GM06990 (cell line): ENCODE results near the gene GPT2.
A peak's percentile ranks its signal among the peaks of the same experiment; 100 is the strongest.

Experiments
- DNase-seq: peaks from one replicate; pipeline ENCODE4 v3.0.0-alpha.2; 2011; ENCODE audit not compliant: insufficient read length; ENCODE audit errors: extremely low read depth
- H3K27me3 ChIP-seq: replicated peaks from 2 replicates; pipeline ENCODE4 v1.6.0; 2011; ENCODE audit warnings: low read length; ENCODE audit not compliant: control insufficient read depth, insufficient read depth
- H3K36me3 ChIP-seq: 2 replicates; pipeline ENCODE4 v1.5.1; 2011; ENCODE audit warnings: low read length; ENCODE audit not compliant: control insufficient read depth, insufficient read depth
- H3K4me3 ChIP-seq: replicated peaks from 2 replicates; pipeline ENCODE4 v1.5.1; 2011; ENCODE audit warnings: low read depth, mild to moderate bottlenecking, control low read depth, low read length
- TF ChIP-seq, protein P1 (sequence below): IDR thresholded peaks from 2 replicates; pipeline ENCODE4 v1.5.1; 2011; ENCODE audit warnings: low read length, control low read depth, mild to moderate bottlenecking, inconsistent platforms; ENCODE audit not compliant: insufficient read depth, poor library complexity, severe bottlenecking

GPT2 gene

DNA sequence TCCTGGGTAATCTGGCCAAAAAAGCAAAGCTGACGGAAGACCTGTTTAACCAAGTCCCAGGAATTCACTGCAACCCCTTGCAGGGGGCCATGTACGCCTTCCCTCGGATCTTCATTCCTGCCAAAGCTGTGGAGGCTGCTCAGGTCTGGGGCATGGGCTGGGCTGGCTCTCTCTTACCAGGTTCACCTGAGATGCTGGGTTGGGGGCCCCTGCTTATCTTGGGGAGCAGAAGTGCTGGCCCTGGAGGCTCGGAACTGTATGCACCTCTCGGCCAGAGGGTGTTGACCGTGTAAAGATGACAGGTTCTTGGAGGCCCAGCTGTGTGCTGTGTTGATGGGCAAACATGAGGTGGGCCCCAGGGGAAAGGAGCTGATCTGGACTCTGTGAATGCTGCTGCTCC, 40.2 kb downstream of the GPT2 start:
- TF ChIP-seq, protein P1, sequence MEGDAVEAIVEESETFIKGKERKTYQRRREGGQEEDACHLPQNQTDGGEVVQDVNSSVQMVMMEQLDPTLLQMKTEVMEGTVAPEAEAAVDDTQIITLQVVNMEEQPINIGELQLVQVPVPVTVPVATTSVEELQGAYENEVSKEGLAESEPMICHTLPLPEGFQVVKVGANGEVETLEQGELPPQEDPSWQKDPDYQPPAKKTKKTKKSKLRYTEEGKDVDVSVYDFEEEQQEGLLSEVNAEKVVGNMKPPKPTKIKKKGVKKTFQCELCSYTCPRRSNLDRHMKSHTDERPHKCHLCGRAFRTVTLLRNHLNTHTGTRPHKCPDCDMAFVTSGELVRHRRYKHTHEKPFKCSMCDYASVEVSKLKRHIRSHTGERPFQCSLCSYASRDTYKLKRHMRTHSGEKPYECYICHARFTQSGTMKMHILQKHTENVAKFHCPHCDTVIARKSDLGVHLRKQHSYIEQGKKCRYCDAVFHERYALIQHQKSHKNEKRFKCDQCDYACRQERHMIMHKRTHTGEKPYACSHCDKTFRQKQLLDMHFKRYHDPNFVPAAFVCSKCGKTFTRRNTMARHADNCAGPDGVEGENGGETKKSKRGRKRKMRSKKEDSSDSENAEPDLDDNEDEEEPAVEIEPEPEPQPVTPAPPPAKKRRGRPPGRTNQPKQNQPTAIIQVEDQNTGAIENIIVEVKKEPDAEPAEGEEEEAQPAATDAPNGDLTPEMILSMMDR, result no peak
- no peaks in the 10 kb centered on the region for H3K27me3 ChIP-seq
- no peaks in the 10 kb centered on the region for H3K36me3 ChIP-seq
- no peak overlapping the region for H3K4me3 ChIP-seq
- no peak for DNase-seq

DNA sequence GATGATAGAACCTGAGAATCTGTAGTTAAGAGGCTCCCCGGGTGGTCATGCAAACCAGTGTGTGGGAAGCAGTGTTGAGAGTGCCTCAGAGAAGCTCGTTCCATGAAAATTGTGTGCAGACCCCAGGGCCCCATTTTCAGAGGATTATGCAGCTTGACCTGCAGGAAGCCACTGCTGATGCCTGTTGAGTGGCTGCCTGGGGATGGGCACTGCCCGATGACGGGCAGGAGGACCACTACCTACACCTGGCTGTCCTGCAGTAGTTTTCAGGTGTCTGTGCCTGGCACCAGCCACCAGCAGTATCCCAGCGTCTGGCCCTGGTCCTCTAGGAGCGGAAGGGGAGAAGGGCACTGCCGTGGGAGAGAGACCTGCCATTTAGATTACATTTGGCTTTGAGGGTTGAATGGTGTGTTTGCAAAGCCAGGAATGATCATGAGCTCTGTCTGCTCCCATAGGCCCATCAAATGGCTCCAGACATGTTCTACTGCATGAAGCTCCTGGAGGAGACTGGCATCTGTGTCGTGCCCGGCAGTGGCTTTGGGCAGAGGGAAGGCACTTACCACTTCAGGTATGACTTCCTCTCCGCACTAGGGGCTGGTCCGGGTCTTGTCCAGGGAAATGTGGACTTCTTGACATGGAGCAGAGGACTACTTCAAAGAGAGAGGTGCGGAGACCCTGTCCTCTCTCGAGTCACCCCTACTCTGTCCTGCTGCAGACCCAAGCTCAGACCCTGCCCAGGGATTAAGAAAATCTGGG, 42.5 kb downstream of the GPT2 start:
- no peaks in the 10 kb centered on the region for H3K36me3 ChIP-seq
- H3K4me3 ChIP-seq, result no peak overlapping the region
- DNase-seq, result no peak
- TF ChIP-seq, protein P1, result no peak
- no peaks in the 10 kb centered on the region for H3K27me3 ChIP-seq

DNA sequence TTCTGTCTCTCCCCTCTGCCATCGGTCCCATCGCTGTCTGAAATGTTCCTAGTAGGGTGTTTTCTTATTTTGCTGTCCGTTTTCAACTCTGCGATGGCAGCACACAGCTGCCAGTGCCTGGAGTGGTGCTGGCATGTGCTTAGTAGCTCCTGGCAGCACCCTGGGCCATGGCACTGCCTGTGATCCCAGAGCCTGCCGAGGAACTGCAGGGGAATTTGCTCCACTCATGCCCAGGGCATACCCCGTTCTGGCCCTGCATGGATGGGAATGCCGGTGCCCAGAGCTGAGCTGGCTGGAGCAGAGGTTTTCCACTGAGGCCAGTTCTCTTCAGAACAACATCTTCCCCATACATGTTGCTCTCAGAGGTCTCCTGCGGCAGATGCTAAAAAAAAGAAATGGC, 43.1 kb downstream of the GPT2 start:
- H3K4me3 ChIP-seq, result no peak overlapping the region

DNA sequence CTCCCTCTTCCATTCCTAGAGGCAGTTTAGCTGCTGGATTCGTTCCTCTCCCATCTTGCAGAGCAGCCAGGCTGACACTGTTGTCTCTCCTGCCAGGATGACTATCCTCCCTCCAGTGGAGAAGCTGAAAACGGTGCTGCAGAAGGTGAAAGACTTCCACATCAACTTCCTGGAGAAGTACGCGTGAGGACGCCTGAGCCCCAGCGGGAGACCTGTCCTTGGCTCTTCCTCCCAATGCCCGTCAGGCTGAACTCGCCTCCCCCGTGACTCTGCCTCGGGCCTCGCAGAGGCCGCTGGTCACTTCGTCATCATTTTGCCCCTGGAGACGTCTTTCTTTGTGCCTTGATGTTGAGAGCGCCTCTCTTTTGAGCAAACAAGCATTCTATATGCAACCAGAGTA, 44.6 kb downstream of the GPT2 start:
- Histone ChIP-seq H3K36me3 (no peaks in the 10 kb centered on the region), H3K4me3 (no peak overlapping the region), H3K27me3 (no peaks in the 10 kb centered on the region)
- no peak for DNase-seq
- TF ChIP-seq, protein P1, result no peak

More for the DNA sequence above, 43.1 kb downstream of the GPT2 start:
- TF ChIP-seq, protein P1, result no peak
- no peaks in the 10 kb centered on the region for H3K36me3 ChIP-seq
- DNase-seq, result no peak
- no peaks in the 10 kb centered on the region for H3K27me3 ChIP-seq

DNA sequence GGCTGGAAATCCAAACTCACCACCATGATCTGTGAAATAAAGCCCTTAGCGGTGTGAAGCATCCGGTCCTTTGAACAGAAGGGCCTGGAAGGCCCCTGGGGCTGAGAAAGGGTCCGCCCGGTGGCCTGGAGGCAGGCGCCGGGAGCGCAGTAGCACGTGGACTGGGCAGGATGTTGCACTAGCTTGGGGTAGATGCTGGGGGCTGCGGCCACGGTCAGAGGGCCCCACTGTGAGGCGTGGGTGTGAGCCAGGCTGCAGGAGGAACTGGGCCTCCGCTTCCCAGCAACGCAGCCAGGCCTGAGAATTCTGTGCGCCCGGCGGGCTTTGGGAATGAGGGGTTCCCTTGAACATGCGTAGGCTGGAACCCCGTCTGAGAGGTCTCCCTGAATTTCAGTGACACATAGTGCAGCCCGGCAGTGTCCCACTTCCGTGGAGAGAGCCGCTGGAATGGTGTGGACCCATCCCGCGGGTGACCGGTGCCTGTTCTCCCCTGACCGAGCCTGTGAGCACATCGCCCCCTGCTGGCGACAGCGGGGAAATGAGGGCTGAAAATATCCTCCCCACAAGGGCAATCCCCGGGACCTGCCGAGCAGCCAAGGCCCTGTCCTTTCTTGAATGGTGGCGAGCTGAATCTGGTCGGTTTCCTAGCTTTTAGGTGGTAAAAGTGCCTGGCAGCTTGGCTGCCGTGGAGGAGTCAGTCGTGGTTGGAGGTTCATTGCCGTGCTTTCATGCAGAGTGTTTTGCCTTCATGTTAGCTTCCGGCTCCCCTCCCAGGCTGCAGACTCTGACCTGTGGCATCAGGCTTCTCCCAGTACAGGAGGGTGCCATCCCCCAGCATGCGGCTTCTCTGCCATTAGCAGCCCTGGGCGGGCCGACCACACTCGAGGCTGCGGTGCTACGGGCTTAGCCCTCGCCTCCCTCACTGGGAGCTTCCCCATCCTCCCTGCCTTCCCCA, 45.5 kb downstream of the GPT2 start:
- TF ChIP-seq, protein P1, result peak; percentile 94
- no peaks in the 10 kb centered on the region for H3K27me3 ChIP-seq
- no peaks in the 10 kb centered on the region for H3K36me3 ChIP-seq
- DNase-seq, result peak; percentile 54
- no peak overlapping the region for H3K4me3 ChIP-seq
